Neuronal stem cell (in vitro differentiated cells): Measurements from ENCODE around the gene NALCN.

ENCODE experiments used
- DNase-seq: peaks from one replicate; pipeline ENCODE4 v3.0.0-alpha.2; 2013; ENCODE audit warnings: low spot score
- H2AFZ ChIP-seq: one replicate; pipeline ENCODE4 v1.6.1; 2013; ENCODE audit warnings: mild to moderate bottlenecking, low read length, inconsistent platforms
- H2AK5ac ChIP-seq: 2 replicates; pipeline ENCODE4 v1.6.1; 2013; ENCODE audit warnings: low read depth, mild to moderate bottlenecking, inconsistent platforms, low read length, moderate library complexity, mixed read lengths
- H2BK120ac ChIP-seq: 2 replicates; pipeline ENCODE4 v1.6.1; 2013; ENCODE audit warnings: low read depth, mild to moderate bottlenecking, inconsistent platforms, low read length, moderate library complexity, mixed read lengths
- H2BK12ac ChIP-seq: one replicate; pipeline ENCODE4 v1.6.1; 2013; ENCODE audit warnings: low read length, inconsistent platforms
- H2BK15ac ChIP-seq: 2 replicates; pipeline ENCODE4 v1.6.1; 2013; ENCODE audit warnings: mild to moderate bottlenecking, low read length, inconsistent platforms, mixed read lengths
- H2BK5ac ChIP-seq: one replicate; pipeline ENCODE4 v1.6.1; 2013; ENCODE audit warnings: inconsistent platforms, mild to moderate bottlenecking, low read length, moderate library complexity
- H3K14ac ChIP-seq: one replicate; pipeline ENCODE4 v1.6.1; 2013; ENCODE audit warnings: low read length, inconsistent platforms
- H3K18ac ChIP-seq: 2 replicates; pipeline ENCODE4 v1.6.1; 2013; ENCODE audit warnings: low read length, inconsistent platforms
- H3K23ac ChIP-seq: 2 replicates; pipeline ENCODE4 v1.6.1; 2013; ENCODE audit warnings: low read depth, mild to moderate bottlenecking, mixed read lengths, low read length, inconsistent platforms; ENCODE audit not compliant: poor library complexity
- H3K27ac ChIP-seq: replicated peaks from 3 replicates; pipeline ENCODE4 v1.5.1; 2013; ENCODE audit warnings: low read length, inconsistent platforms
- H3K27me3 ChIP-seq, 3 experiments: 2 replicates each; pipeline ENCODE4 v1.6.1; 2013; ENCODE audit warnings: low read length in 3 of 3, mild to moderate bottlenecking in 2 of 3, inconsistent platforms in 1 of 3, low read depth in 1 of 3, mixed read lengths in 1 of 3, moderate library complexity in 1 of 3; ENCODE audit not compliant: control insufficient read depth in 3 of 3, insufficient read depth in 3 of 3
- H3K36me3 ChIP-seq, 2 donors: replicated peaks in 1 of 2; 2 replicates each; pipeline ENCODE4 v1.6.1; 2013; ENCODE audit warnings: low read length in 2 of 2; ENCODE audit not compliant: control insufficient read depth in 2 of 2, insufficient read depth in 2 of 2
- H3K4ac ChIP-seq: 2 replicates; pipeline ENCODE4 v1.6.1; 2013; ENCODE audit warnings: inconsistent platforms, mild to moderate bottlenecking, low read length, moderate library complexity
- H3K4me1 ChIP-seq, 2 donors: 1 replicate in 1 of 2; 2 replicates in 1 of 2; pipeline ENCODE4 v1.6.1; 2013; ENCODE audit warnings: low read length in 2 of 2, low read depth in 1 of 2; ENCODE audit not compliant: control insufficient read depth in 2 of 2, insufficient read depth in 1 of 2
- H3K4me2 ChIP-seq: one replicate; pipeline ENCODE4 v1.6.1; 2013; ENCODE audit warnings: mild to moderate bottlenecking, low read length, inconsistent platforms; ENCODE audit not compliant: insufficient read depth, poor library complexity, severe bottlenecking
- H3K4me3 ChIP-seq, 2 donors: 2 replicates each; pipeline ENCODE4 v1.5.1; 2013; ENCODE audit warnings: low read length in 2 of 2, mild to moderate bottlenecking in 2 of 2, inconsistent platforms in 1 of 2, moderate library complexity in 1 of 2
- H3K79me1 ChIP-seq: one replicate; pipeline ENCODE4 v1.6.1; 2013; ENCODE audit warnings: low read depth, mild to moderate bottlenecking, inconsistent platforms, low read length, moderate library complexity
- H3K9ac ChIP-seq: one replicate; pipeline ENCODE4 v1.6.1; 2013; ENCODE audit warnings: mild to moderate bottlenecking, low read depth, low read length, inconsistent platforms; ENCODE audit not compliant: poor library complexity
- H3K9me3 ChIP-seq, 2 donors: replicated peaks in 1 of 2; 2 replicates each; pipeline versions ENCODE3 to v1.6.1; 2013; ENCODE audit warnings: low read length in 2 of 2, mild to moderate bottlenecking in 2 of 2, inconsistent platforms in 1 of 2, low read depth in 1 of 2, mixed read lengths in 1 of 2, moderate library complexity in 1 of 2; ENCODE audit not compliant: control insufficient read depth in 2 of 2, insufficient read depth in 1 of 2
- H4K8ac ChIP-seq: one replicate; pipeline ENCODE4 v1.6.1; 2013; ENCODE audit warnings: low read depth, mild to moderate bottlenecking, inconsistent platforms, low read length, moderate library complexity
- H4K91ac ChIP-seq: one replicate; pipeline ENCODE4 v1.6.1; 2013; ENCODE audit warnings: low read length, low read depth, mild to moderate bottlenecking, inconsistent platforms; ENCODE audit not compliant: poor library complexity
- WGBS, 2 donors: extraction: QIAGEN DNeasy Blood & Tissue Kit; methylation state at CpG; one replicate each; pipeline ENCODE4 v1.1.7; 2013; ENCODE audit warnings: missing lambda C conversion rate in 2 of 2, mixed read lengths in 1 of 2; ENCODE audit not compliant: insufficient read length in 2 of 2, insufficient replicate concordance in 1 of 2; ENCODE audit errors: extremely low coverage in 2 of 2; 5-methylcytosine and 5-hydroxymethylcytosine counted together

Gene NALCN

DNA sequence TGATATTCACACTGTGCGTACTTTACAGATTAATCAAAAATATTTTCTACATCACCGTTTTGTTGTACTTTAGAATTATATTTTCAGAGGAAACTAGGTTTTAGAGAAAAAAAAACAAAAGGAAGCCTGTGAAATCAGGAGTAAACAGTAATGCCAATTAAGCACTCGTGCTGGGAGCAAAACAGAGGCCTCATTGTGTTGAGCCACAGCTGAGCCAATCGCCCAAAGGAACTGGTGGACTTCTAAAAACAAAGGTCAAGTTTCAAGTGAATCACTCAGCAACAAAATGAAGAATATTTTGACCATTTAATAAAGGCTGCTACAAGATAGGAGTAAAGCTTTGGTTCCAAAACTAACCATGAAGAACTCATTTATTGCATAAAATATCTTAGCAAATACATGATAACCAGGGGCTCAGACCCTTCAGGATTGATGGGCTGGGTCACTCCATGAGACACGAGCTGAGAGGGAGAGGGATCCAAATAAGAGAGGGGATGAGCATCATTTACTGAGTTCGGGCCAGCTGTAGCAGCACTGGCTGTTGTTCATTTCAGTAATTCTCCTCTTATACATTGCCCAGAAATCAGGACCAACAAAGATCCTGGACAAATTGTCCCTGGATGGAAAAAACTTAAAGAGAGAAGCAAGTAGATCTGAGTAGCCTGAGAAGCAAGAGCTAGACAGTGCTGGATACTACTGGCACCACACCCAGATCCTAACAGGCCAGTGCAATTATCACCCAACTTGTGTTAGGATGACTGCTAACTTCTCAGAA is 8.3 kb upstream of the NALCN start:
- Histone ChIP-seq H3K14ac (no peak overlapping the region), H4K8ac (no peak overlapping the region), H3K79me1 (no peaks in the 10 kb centered on the region), H2BK12ac (no peak overlapping the region), H2BK15ac (no peak overlapping the region), H3K4me1 (no peaks in the 10 kb centered on the region), H2BK5ac (no peak overlapping the region), H3K27ac (no peak overlapping the region), H2BK120ac (no peak overlapping the region), H3K9ac (no peak overlapping the region), H3K4ac (no peak overlapping the region), H2AFZ (no peak overlapping the region), H3K4me3 (no peak overlapping the region), H3K4me2 (no peak overlapping the region), H3K27me3 (peaks cover 0 to 10% (median 0%) of the 10 kb centered on the region in 3 experiments), H3K36me3 (no peaks in the 10 kb centered on the region), H3K23ac (no peak overlapping the region), H3K9me3 (no peaks in the 10 kb centered on the region), H4K91ac (no peak overlapping the region), H2AK5ac (no peak overlapping the region), H3K18ac (no peak overlapping the region)
- no peak for DNase-seq
- WGBS, 2 donors = no CpG with 5 or more reads among the region's 6 CpGs

DNA sequence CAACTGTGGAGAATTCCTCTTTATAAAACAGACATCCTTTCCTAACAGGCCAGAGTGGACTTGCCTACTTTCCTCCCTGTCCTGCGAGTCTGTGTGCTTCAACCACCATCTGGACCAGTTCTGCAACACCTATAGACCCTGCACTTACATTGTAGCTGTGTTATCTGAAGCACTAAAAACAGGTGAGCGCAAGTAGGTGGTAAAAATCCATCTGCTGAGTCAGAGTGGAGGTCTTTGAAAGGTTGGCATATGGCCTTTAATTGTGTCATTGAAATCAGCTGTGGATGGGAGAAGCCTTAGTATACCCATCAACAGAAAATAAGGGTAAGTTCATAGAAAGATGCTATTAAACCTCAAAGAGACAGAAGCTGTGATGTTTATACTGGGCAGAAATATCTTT is 7.6 kb upstream of the NALCN start:
- Histone ChIP-seq H3K4me1 (no peaks in the 10 kb centered on the region), H2AK5ac (no peak overlapping the region), H2BK120ac (no peak overlapping the region), H4K8ac (no peak overlapping the region), H3K23ac (no peak overlapping the region), H3K36me3 (no peaks in the 10 kb centered on the region), H3K27ac (no peak overlapping the region), H2BK15ac (no peak overlapping the region), H2AFZ (no peak overlapping the region), H3K14ac (no peak overlapping the region), H2BK12ac (no peak overlapping the region), H3K27me3 (peaks cover 0 to 10% (median 0%) of the 10 kb centered on the region in 3 experiments), H3K4me2 (no peak overlapping the region), H3K9me3 (no peaks in the 10 kb centered on the region), H3K79me1 (no peaks in the 10 kb centered on the region), H3K9ac (no peak overlapping the region), H3K4ac (no peak overlapping the region), H4K91ac (no peak overlapping the region), H3K4me3 (no peak overlapping the region), H2BK5ac (no peak overlapping the region), H3K18ac (no peak overlapping the region)
- WGBS, 2 donors = no CpG with 5 or more reads among the region's 2 CpGs
- DNase-seq = no peak

DNA sequence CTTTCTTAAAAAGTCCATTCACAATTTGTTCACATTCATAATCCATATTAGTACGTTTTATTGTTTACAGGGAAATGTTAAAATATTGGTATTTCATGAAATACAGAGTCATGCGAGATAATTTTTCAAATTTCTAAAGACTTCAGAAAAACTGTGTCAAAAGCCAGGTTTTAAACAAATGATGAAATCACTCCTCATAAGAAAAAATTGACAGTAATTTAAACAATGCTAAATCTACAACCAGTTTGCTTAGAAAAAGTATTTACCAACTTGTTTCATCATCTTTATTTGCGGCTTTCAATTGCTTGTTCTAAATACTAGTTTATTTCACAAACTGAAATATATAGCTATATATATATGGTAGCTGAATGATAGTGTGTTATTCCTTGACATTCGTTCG is 1.2 kb upstream of the NALCN start:
- H3K4ac ChIP-seq = no peak overlapping the region
- H2AFZ ChIP-seq = no peak overlapping the region
- no peak overlapping the region for H3K9ac ChIP-seq
- H3K36me3 ChIP-seq = no peaks in the 10 kb centered on the region
- H2BK12ac ChIP-seq = no peak overlapping the region
- H3K9me3 ChIP-seq = no peaks in the 10 kb centered on the region
- H3K4me1 ChIP-seq = peaks cover 2 to 8% of the 10 kb centered on the region in 2 donors
- no peaks in the 10 kb centered on the region for H3K79me1 ChIP-seq
- H2BK120ac ChIP-seq = no peak overlapping the region
- no peak overlapping the region for H4K91ac ChIP-seq
- no peak overlapping the region for H2AK5ac ChIP-seq
- no peak overlapping the region for H3K27ac ChIP-seq
- H4K8ac ChIP-seq = no peak overlapping the region
- peaks cover 0 to 61% (median 17%) of the 10 kb centered on the region in 3 experiments for H3K27me3 ChIP-seq
- no peak overlapping the region for H2BK15ac ChIP-seq
- DNase-seq = no peak
- no peak overlapping the region for H3K18ac ChIP-seq
- H3K4me2 ChIP-seq = no peak overlapping the region
- H3K14ac ChIP-seq = no peak overlapping the region
- H3K4me3 ChIP-seq = no peak overlapping the region
- H2BK5ac ChIP-seq = no peak overlapping the region
- WGBS, 2 donors = no CpG with 5 or more reads among the region's 5 CpGs
- H3K23ac ChIP-seq = no peak overlapping the region

DNA sequence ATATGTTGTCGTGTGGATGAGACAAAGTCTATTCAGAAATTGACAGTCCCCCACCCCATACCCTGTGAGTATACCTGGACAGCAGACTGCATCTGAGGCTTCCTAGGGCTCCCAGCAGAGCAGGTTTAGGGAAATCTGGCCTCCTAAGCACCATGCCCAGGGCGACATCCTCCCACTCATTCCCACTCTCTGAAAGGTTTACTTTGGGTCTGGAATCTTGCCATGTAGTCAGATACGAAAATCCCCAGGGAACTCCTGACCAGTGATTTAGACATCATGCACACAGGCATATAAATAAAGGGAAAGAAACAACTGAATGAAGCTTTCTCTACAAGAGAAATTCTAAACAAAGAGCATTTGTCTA is 717 bp upstream of the NALCN start:
- H4K91ac ChIP-seq = no peak overlapping the region
- no peak overlapping the region for H3K9ac ChIP-seq
- no peak overlapping the region for H3K4ac ChIP-seq
- no peaks in the 10 kb centered on the region for H3K36me3 ChIP-seq
- peak overlapping the region in 1 of 2 donors; percentile 45 for H3K4me3 ChIP-seq
- peak overlapping the region; percentile 94 for H3K4me2 ChIP-seq
- no peak overlapping the region for H3K18ac ChIP-seq
- H3K23ac ChIP-seq = no peak overlapping the region
- DNase-seq = no peak
- peak overlapping the region; percentile 93 for H2AFZ ChIP-seq
- H3K4me1 ChIP-seq = peaks cover 2 to 8% of the 10 kb centered on the region in 2 donors
- H2BK12ac ChIP-seq = no peak overlapping the region
- H2AK5ac ChIP-seq = no peak overlapping the region
- H2BK15ac ChIP-seq = no peak overlapping the region
- no peaks in the 10 kb centered on the region for H3K9me3 ChIP-seq
- peaks cover 0 to 61% (median 17%) of the 10 kb centered on the region in 3 experiments for H3K27me3 ChIP-seq
- no peak overlapping the region for H3K27ac ChIP-seq
- H3K79me1 ChIP-seq = no peaks in the 10 kb centered on the region
- H2BK120ac ChIP-seq = no peak overlapping the region
- WGBS, 2 donors = no CpG with 5 or more reads among the region's 3 CpGs
- H4K8ac ChIP-seq = no peak overlapping the region
- no peak overlapping the region for H2BK5ac ChIP-seq
- no peak overlapping the region for H3K14ac ChIP-seq
